Neural progenitor cell (in vitro differentiated cells): ENCODE results near the gene DOK3. TPM values are rescaled to one million over a fixed set of nuclear protein-coding genes. Genes with fewer than 3 reads are reported as not detected.

ENCODE experiments used
- DNase-seq: peaks from one replicate; pipeline ENCODE4 v3.0.0-alpha.2; 2016; ENCODE audit warnings: low spot score
- H2AFZ ChIP-seq: fragments of 200-600 bp; sonication (generic); replicated peaks from 2 replicates; pipeline ENCODE4 v1.6.1; 2016; ENCODE audit warnings: antibody characterized with exemption
- H3F3A ChIP-seq: fragments of 200-600 bp; sonication (generic); 2 replicates; pipeline ENCODE4 v1.6.1; 2016; ENCODE audit warnings: antibody characterized with exemption, low read depth
- H3K27ac ChIP-seq: fragments of 200-600 bp; sonication (generic); 2 replicates; pipeline ENCODE4 v1.5.1; 2016; ENCODE audit warnings: mild to moderate bottlenecking
- H3K27me3 ChIP-seq: fragments of 200-600 bp; sonication (generic); 2 replicates; pipeline ENCODE4 v1.6.1; 2016; ENCODE audit warnings: mild to moderate bottlenecking, moderate library complexity
- H3K36me3 ChIP-seq: fragments of 200-600 bp; sonication (generic); 2 replicates; pipeline ENCODE4 v1.5.1; 2016
- H3K4me1 ChIP-seq: fragments of 200-600 bp; sonication (generic); 2 replicates; pipeline ENCODE4 v1.6.1; 2016; ENCODE audit warnings: mixed run types
- H3K4me2 ChIP-seq: fragments of 200-600 bp; sonication (generic); 2 replicates; pipeline ENCODE4 v1.6.1; 2016
- H3K4me3 ChIP-seq: fragments of 200-600 bp; sonication (generic); 2 replicates; pipeline ENCODE4 v1.5.1; 2016
- H3K79me2 ChIP-seq: fragments of 200-600 bp; sonication (generic); 2 replicates; pipeline ENCODE4 v1.6.1; 2016; ENCODE audit warnings: low read depth
- H3K9ac ChIP-seq: fragments of 200-600 bp; sonication (generic); 2 replicates; pipeline ENCODE4 v1.6.1; 2016
- H3K9me3 ChIP-seq: fragments of 200-600 bp; sonication (generic); 2 replicates; pipeline ENCODE4 v1.5.1; 2016; ENCODE audit warnings: low read depth
- H4K20me1 ChIP-seq: fragments of 200-600 bp; sonication (generic); 2 replicates; pipeline ENCODE4 v1.6.1; 2016; ENCODE audit warnings: low read depth
- H3K27ac Mint-ChIP-seq: 3 replicates; pipeline ENCODE4 v1.8.0; 2021; ENCODE audit warnings: mixed read lengths
- H3K27me3 Mint-ChIP-seq: 2 replicates; pipeline ENCODE4 v1.8.0; 2022; ENCODE audit warnings: low read depth, mild to moderate bottlenecking, inconsistent platforms, moderate library complexity, mixed read lengths; ENCODE audit not compliant: insufficient read depth
- H3K36me3 Mint-ChIP-seq: 3 replicates; pipeline ENCODE4 v1.8.0; 2021; ENCODE audit warnings: mixed read lengths
- H3K4me1 Mint-ChIP-seq: 3 replicates; pipeline ENCODE4 v1.8.0; 2021; ENCODE audit warnings: mixed read lengths
- H3K4me3 Mint-ChIP-seq: 3 replicates; pipeline ENCODE4 v1.8.0; 2021; ENCODE audit warnings: mild to moderate bottlenecking, moderate library complexity, mixed read lengths
- H3K9me3 Mint-ChIP-seq: 3 replicates; pipeline ENCODE4 v1.8.0; 2020; ENCODE audit warnings: mixed read lengths
- EZH2 ChIP-seq: fragments of 200-600 bp; sonication (generic); IDR thresholded peaks from 2 replicates; pipeline ENCODE4 v1.6.1; 2017; ENCODE audit warnings: antibody characterized with exemption, mild to moderate bottlenecking, moderate library complexity
- EZH2phosphoT487 ChIP-seq: fragments of 200-600 bp; sonication (generic); IDR thresholded peaks from 2 replicates; pipeline ENCODE4 v1.6.1; 2017; ENCODE audit warnings: antibody characterized with exemption
- total RNA-seq: library from RNA; depleted of rRNA; stranded (reverse); fragments of >200 nt; gene quantifications from 2 replicates; pipeline ENCODE4 v1.2.3, GENCODE V29; 2015; ENCODE audit warnings: low replicate concordance
- TF ChIP-seq, protein P1 (sequence below): fragments of 200-600 bp; sonication (generic); IDR thresholded peaks from 2 replicates; pipeline ENCODE4 v1.5.1; 2017; ENCODE audit warnings: antibody characterized with exemption, mild to moderate bottlenecking

Gene DOK3
- total RNA-seq, 1 donor from 2014 or later: 0.54 TPM

DNA sequence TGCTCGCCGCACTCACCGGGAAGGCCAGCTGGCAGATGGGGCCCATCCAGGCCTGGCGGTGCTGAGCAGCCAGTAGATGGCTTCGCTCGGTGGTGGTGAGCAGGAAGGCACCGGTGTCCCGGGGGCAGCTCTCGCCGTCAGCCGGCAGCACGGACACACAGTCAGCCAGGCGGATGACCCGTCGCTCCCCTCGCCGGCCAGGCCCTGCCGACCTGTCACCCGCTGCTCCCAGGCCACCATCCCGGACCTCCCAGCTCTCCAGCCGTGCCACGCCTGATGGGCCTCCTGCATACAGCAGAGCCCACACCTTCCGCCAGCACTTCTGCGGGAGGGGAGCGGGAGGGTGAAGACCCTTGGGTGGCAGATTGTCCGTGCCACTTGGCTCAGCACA lies 1.4 kb downstream of the DOK3 start:
- Histone ChIP-seq H3K4me2 (no peak overlapping the region), H2AFZ (no peak overlapping the region)
- no peaks in the 10 kb centered on the region for H3K9me3 Mint-ChIP-seq

DNA sequence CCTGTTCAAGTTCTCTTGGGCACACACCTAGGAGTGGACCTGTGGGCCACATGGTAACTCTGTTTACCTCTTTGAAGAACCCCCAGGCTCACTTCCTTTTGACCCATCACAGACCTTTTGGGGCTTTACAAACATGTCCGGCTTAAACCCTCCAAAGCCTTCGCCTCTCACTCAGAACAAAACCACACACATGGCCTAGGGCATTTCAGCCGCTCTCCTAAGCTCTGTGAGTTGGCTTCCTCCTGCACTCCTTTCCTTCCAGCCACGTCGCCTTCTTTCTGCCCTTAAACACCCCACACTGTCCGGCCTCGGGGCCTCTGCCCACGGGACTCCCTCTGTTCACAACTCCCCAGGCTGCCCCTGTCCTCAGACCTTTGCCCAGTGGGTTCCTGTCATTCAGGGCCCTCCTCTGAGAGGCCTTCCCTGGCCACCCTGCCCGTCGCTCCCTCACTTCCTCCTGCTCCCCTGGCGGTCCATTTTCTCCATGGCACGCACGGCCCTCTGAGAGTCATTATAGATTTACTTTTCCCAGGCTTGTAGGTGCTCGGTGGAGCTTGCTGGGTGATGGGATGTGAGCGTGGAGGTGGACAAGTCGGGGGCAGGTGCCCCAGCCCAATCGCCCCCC lies 1.9 kb downstream of the DOK3 start:
- Histone ChIP-seq H3K79me2 (no peaks in the 10 kb centered on the region), H3F3A (no peaks in the 10 kb centered on the region), H3K36me3 (no peaks in the 10 kb centered on the region), H3K4me2 (no peak overlapping the region), H3K27me3 (no peaks in the 10 kb centered on the region), H3K9me3 (no peaks in the 10 kb centered on the region), H3K4me1 (no peaks in the 10 kb centered on the region), H3K9ac (no peak overlapping the region), H3K4me3 (no peak overlapping the region), H2AFZ (no peak overlapping the region), H4K20me1 (no peaks in the 10 kb centered on the region), H3K27ac (no peak overlapping the region)
- no peak for DNase-seq
- Mint-ChIP-seq H3K27ac (peak overlapping the region; percentile 86), H3K27me3 (peaks cover 8% of the 10 kb centered on the region), H3K9me3 (no peaks in the 10 kb centered on the region), H3K4me3 (no peak overlapping the region), H3K36me3 (peaks cover 6% of the 10 kb centered on the region), H3K4me1 (peaks cover 8% of the 10 kb centered on the region)
- TF ChIP-seq EZH2phosphoT487: no peak

More for the DNA sequence above, 1.4 kb downstream of the DOK3 start:
- Histone ChIP-seq H3F3A (no peaks in the 10 kb centered on the region), H4K20me1 (no peaks in the 10 kb centered on the region), H3K27ac (no peak overlapping the region), H3K36me3 (no peaks in the 10 kb centered on the region), H3K9ac (no peak overlapping the region), H3K9me3 (no peaks in the 10 kb centered on the region), H3K27me3 (no peaks in the 10 kb centered on the region), H3K79me2 (no peaks in the 10 kb centered on the region), H3K4me1 (no peaks in the 10 kb centered on the region), H3K4me3 (no peak overlapping the region)
- Mint-ChIP-seq H3K4me1 (peaks cover 5% of the 10 kb centered on the region), H3K27ac (no peak overlapping the region), H3K4me3 (no peak overlapping the region), H3K27me3 (peaks cover 8% of the 10 kb centered on the region), H3K36me3 (peaks cover 9% of the 10 kb centered on the region)
- TF ChIP-seq EZH2: no peak
- TF ChIP-seq EZH2phosphoT487: no peak
- TF ChIP-seq, protein P1, sequence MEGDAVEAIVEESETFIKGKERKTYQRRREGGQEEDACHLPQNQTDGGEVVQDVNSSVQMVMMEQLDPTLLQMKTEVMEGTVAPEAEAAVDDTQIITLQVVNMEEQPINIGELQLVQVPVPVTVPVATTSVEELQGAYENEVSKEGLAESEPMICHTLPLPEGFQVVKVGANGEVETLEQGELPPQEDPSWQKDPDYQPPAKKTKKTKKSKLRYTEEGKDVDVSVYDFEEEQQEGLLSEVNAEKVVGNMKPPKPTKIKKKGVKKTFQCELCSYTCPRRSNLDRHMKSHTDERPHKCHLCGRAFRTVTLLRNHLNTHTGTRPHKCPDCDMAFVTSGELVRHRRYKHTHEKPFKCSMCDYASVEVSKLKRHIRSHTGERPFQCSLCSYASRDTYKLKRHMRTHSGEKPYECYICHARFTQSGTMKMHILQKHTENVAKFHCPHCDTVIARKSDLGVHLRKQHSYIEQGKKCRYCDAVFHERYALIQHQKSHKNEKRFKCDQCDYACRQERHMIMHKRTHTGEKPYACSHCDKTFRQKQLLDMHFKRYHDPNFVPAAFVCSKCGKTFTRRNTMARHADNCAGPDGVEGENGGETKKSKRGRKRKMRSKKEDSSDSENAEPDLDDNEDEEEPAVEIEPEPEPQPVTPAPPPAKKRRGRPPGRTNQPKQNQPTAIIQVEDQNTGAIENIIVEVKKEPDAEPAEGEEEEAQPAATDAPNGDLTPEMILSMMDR: no peak
- DNase-seq: no peak

DNA sequence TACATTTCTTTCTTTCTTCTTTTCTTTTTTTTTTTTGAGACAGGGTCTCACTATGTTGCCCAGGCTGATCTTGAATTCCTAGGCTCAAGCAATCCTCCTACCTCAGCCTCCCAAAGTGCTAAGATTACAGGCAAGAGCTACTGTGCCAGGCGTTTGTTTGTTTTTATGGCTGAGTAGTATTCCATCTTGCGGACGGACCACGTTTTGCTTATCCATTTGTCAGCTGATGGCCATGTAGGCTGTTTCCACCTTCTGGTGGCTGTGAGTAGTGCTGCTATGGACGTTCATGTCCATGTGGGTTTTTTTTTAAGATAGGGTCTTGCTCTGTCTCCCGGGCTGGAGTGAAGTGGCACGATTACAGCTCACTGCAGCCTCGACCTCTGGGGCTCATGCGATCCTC lies 2.5 kb downstream of the DOK3 start:
- H3K4me1 ChIP-seq: no peaks in the 10 kb centered on the region
- Mint-ChIP-seq H3K9me3 (no peaks in the 10 kb centered on the region), H3K27me3 (peaks cover 8% of the 10 kb centered on the region), H3K4me1 (peaks cover 13% of the 10 kb centered on the region), H3K27ac (peak overlapping the region; percentile 86), H3K4me3 (no peak overlapping the region), H3K36me3 (peaks cover 6% of the 10 kb centered on the region)
- no peaks in the 10 kb centered on the region for H3K27me3 ChIP-seq
- no peak for TF ChIP-seq EZH2phosphoT487
- TF ChIP-seq, protein P1: no peak
- TF ChIP-seq EZH2: no peak
- H3K9ac ChIP-seq: no peak overlapping the region
- H3K9me3 ChIP-seq: no peaks in the 10 kb centered on the region
- no peak overlapping the region for H3K4me2 ChIP-seq
- H3K79me2 ChIP-seq: no peaks in the 10 kb centered on the region
- no peaks in the 10 kb centered on the region for H3F3A ChIP-seq
- no peak overlapping the region for H2AFZ ChIP-seq
- no peak overlapping the region for H3K27ac ChIP-seq
- no peak overlapping the region for H3K4me3 ChIP-seq
- no peak for DNase-seq
- no peaks in the 10 kb centered on the region for H4K20me1 ChIP-seq
- H3K36me3 ChIP-seq: no peaks in the 10 kb centered on the region

DNA sequence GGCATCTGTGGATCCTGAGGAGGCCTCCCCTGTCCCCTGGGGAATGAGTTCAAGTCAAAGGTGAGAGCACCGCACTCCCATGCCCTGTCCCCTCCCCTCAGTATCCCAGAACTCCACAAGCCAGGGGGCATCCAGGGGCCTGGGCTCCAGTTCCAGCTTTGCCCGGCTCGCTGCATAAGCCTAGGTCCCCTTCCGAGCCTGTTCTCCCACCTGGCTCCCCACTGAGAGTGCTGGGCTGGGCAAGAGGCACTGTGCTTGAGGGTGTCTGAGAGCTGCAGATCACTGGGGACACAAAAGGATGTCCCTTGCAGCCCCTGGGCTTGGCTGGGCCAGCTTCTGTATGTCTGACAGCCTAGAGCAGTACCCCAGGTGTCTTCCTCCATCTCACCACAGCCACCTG lies 4.6 kb downstream of the DOK3 start:
- H3K9me3 Mint-ChIP-seq: no peaks in the 10 kb centered on the region
- H3K36me3 ChIP-seq: no peaks in the 10 kb centered on the region

More for the DNA sequence above, 4.6 kb downstream of the DOK3 start:
- no peak overlapping the region for H3K4me3 Mint-ChIP-seq
- Histone ChIP-seq H3K27me3 (no peaks in the 10 kb centered on the region), H3K4me2 (no peak overlapping the region), H3K4me1 (peaks cover 9% of the 10 kb centered on the region), H4K20me1 (no peaks in the 10 kb centered on the region), H3K27ac (no peak overlapping the region), H3K9me3 (no peaks in the 10 kb centered on the region), H3K9ac (no peak overlapping the region), H2AFZ (no peak overlapping the region), H3F3A (no peaks in the 10 kb centered on the region), H3K4me3 (no peak overlapping the region), H3K79me2 (no peaks in the 10 kb centered on the region)
- TF ChIP-seq EZH2phosphoT487: no peak
- no peak for TF ChIP-seq EZH2
- TF ChIP-seq, protein P1: no peak
- DNase-seq: no peak
- H3K4me1 Mint-ChIP-seq: peaks cover 29% of the 10 kb centered on the region
- no peak overlapping the region for H3K27ac Mint-ChIP-seq
- peaks cover 6% of the 10 kb centered on the region for H3K27me3 Mint-ChIP-seq
- no peaks in the 10 kb centered on the region for H3K36me3 Mint-ChIP-seq
